Stimulated activated CD8-positive, alpha-beta memory T cell treated with anti-CD3 and anti-CD28 coated beads, Interleukin-2, amount 100 ng/mL, for 48 hours (primary cell): ENCODE data around the gene ATF2.
"Not testable (repeated sequence)": the region's sequence is repeated elsewhere in the genome, so short reads cannot be mapped to it uniquely, and the experiment has no call there.

ENCODE experiments used
- DNase-seq, 2 donors: peaks; one replicate each; pipeline ENCODE4 v3.0.0-alpha.2; 2020; ENCODE audit warnings: low read depth in 2 of 2

ATF2 gene

DNA sequence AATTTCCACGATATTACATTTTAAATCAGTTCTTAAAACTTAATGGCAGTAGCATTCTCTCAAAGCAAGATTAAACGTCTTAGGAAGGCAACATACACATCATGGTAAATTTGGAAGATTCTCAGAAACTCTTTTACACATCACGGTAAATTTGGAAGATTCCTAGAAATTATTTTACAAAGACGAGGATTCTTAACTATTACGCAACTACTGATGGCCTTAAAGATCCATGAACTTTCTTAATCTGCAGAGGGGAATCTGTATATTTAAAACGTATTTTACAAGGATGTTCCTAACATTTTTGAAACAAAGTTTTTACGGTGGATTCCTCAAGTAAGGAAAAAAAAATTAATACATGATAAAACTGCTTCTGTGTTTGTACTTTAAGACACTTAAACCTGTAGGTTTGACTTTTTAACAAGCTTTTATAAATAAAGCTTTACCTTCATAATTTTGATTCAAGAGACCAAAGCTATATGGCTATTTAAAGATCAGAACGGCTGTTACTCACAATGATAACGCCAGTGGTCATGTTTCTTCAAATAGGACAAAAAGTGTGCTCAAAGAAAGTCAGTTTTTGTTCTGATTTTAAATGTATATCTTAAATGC, 1.7 kb downstream of the ATF2 start:
- no peak for DNase-seq

DNA sequence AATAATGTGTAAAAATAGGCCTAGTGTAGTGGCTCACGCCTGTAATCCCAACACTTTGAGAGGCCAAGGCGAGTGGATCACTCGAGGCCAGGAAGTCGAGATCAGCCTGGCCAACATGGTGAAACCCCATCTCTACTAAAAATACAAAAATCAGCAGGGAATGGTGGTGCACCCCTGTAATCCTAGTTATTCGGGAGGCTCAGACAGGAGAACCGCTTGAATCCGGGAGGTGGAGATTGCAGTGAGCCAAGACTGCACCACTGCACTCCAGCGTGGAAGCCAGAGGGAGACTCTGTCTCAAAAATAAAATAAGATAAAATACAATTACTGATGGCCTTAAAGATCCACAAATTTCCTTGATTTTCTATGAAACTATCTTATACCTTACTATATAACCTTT, 3.8 kb downstream of the ATF2 start:
- no peak for DNase-seq

DNA sequence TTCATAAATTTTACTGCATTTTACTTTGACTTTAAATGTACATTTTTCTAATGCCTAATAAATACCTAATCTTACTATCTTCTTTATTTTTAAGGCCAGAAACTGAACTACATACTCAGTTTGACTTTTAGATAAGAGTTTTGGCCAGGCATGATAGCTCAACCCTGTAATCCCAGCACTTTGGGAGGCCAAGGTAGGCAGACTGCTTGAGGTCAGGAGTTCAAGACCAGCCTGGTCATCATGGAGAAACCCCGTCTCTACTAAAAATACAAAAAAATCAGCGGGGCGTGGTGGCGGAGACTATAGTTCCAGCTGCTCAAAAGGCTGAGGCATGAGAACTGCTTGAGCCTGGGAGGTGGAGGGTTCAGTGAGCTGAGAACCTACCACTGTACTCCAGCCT, 9.1 kb downstream of the ATF2 start:
- no peak for DNase-seq

DNA sequence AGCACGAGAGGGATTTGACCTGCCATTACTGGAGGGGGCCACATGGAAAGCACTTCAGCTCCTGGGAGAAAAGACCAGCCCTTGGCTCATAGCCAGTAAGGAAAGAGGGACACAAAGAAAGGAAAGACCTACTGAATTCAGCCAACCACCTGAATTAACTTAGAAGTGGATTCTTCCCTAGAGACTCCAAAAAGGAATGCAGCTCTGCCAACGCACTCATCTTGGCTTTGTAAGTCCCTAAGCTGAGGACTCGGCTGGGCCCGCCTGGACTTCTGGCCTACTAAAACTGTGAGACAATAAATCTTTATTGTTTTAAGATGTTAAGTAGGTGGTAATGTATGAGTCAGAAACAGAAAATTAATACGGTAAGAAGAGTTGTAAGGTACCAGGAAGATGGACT, 11.5 kb downstream of the ATF2 start:
- no peak for DNase-seq

DNA sequence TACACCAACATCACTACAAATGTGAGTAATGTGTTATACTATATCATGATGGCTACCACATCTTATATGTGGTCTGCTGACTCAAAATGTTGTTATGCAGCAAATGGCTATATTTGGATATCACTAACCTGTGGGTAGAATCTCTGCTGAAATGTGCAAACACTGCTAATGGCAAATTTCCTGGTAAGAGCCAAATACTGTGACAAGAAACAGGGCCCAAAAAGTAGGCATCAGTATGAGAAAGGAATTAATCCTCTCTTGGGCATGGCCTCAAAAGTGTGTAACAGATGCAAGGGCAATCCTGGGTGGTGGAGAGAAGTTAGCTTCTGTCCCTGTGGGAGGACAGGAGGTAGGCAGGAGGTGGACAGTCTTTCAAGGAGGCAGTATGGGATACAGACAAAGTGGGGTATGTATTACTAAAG, 13.3 kb downstream of the ATF2 start:
- DNase-seq, result no peak

DNA sequence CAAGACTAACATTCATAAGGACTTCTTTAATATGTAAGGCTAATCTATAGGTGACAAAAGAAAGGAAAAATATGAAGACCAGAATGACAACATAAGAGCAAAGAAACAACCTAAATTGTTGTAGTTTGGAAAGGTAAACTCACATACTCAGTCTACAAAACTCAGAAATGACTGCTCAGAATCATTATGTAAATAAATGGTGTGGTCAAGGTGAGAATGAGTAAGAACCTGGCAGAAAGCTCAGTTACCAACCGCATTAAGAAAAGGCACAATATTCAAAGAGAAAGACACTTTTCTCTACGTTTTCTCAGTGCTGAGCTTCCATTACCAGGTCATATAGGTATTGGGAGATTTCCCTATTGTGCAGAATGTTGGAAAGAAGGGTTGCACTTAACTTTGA, 15.8 kb downstream of the ATF2 start:
- no peak for DNase-seq

DNA sequence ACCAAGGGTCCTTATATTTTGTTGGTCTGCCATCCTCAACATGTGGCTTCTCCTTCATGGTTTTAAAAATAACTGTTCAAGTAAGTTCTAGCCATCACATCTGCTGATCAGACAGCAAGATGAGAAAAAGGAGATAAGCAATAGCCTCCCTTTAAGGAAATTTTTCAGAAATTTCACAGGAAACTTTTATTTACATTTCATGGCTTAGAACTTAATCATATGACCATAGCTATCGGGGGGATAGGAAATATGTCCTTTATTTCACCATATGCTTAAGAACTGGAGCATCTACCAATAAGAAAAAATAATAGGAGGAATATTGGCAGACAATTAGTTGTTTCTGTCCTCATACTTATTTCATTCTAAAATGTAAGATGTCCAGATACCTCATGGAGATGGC, 16.2 kb downstream of the ATF2 start:
- DNase-seq, result no peak

DNA sequence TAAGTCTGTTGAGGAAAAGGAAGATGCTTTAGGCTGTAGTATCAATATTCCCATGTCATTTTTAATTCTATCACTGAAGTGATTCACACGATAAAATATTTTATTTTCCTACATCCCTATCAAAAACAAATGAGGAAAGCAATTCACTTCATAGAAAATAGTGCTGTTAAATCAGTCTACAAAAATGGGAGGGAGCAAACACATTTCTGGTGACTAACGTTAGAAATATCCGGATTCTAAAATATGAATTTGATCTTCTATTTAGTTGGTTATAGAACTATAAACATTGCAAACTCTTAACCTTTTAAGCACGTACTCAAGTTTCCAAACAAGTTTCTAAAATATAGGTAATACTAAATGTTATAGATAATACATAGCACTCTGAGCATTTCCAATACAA, 20.8 kb downstream of the ATF2 start:
- DNase-seq, result no peak

DNA sequence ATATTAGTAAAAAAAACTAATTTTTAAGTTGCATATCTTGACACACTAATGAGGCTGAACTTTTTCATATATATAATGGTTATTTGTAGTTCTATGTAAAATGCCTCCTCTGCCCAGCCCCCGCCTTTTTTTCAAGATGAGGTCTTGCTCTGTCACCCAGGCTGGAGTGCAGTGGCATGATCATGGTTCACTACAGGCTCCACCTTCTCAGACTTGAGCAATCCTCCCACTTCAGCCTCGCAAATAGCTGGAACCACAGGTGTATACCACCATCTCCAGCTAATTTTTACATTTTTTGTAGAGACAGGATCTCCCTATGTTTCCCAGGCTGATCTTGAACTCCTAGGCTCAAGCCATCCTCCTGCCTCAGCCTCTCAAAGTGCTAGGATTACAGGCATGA, 24.3 kb downstream of the ATF2 start:
- no peak for DNase-seq

DNA sequence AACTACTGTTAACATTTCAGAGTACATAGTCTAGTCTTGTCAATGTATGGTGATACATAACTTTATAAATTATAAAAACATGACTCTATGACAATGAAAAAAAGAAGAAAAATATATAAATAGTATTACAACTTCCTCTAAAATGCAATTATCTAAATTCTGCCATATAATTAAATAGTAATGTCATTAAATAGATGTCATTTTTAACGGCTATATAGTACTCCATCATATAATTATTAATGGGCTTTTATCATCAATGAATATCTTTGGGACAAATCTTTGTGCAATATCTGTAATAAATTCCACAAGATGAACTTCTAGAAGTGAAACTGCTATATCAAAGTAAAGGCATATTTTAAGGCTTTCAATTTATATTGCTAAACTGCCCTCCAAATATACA, 24.8 kb downstream of the ATF2 start:
- DNase-seq, result no peak

DNA sequence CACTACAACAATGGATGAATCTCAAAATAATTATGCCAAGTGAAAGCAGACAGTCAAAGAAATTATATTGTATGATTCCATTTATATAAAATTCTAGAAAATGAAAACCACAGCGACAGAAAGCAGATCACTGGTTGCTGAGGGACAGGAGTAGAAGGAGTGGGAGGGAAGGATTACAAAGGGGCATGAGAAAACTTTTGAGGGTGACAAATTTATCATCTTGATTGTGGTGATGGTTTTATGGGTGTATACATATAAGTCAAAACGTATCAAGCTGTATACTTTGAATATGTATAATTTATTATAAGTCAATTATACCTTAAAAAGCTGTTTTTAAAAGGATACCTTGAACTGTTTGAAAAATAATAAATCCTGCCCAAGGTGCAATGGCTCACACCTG, 27.7 kb downstream of the ATF2 start:
- no peak for DNase-seq

DNA sequence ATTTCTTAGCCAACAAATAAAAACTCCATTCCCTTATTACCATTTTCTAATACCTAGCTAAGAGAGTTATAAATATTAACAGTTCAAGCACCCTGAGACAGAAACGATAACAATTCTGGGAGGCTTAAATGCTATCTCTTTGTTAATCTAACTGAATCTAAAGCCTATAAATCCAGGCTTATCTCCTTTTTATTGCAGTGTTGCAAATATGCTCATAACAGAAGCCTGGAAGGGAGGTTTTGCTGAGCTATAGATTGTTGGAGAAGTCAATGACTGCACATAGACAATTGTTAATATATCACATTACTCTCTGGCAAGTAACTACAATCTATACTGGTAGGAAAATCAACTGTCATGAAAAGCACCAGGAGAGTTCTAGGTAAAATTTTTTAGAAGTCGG, 30.2 kb downstream of the ATF2 start:
- no peak for DNase-seq

DNA sequence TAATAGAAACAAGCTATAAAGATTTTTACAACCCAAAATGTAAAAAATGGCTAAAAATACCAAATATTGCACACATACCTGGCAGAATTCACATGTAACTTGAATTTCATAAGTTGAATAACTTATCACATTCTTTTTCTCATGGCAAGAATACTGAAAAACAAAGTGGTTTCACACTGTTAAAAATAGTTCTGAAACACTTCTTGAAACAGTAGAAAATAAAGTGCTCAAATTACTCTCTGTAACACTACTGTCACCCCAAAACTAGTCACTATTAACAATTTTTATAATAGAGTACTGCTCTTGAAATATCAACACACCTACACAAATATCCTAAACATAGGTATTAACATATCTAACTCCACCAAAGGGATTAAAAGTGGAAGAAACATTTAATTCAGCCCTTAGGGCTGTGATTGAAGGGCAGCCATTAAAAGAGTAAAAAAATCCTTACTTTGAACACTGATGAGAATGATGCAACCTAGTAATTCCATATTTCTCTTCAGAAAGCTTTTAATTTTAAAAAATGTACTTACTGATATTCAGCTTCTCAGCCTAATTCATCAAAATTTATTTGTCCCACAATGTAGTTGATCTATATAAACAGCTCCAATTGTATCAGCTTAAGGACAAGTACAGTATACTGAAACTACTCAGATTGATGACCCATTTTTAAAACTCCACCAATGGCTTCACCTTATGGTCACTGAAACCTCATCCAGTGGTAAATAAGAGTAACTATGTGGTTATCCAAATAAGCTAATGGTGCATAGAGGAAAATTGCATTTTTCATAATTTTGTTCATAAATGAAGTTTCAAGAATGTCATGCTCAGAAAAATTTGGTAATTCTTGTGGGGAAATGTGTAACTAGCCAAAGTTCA, 31.4 kb downstream of the ATF2 start:
- no peak for DNase-seq

DNA sequence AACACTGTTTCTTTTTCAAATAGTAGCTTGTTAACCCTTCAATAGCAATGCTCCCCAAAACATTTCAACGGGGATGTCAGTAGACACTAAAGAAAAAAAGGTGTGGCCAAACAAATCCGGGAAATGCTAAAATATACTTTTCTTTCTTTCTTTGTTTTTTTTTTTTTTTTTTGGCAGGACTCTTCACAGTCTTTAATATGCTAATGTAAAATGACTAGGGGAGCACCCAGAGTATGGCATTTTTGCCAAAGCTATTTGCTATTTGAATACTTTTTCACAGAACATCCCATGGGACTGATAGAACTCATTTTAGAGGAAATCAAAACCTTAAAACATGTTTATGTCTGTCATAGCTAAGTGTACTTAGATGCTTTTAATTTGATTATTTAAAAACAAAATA, 32.1 kb downstream of the ATF2 start:
- DNase-seq, result no peak

DNA sequence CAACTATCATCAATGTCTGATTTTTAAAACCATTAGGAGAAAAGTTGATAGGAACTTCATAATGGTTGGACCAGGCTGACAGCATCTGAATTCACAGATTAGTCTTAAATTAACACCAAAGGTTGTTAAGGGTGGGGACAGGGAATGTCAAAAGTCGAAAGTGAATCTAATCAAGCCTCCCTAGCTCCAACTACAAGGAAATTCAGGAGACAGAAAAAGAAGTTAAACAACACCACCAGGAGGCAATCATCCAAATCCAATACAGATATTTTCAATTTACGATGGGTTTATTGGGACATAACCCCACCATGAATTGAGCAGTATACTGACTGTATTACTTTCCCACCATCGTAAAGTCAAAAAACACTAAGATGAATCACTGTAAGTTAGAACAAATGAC, 32.8 kb downstream of the ATF2 start:
- no peak for DNase-seq

DNA sequence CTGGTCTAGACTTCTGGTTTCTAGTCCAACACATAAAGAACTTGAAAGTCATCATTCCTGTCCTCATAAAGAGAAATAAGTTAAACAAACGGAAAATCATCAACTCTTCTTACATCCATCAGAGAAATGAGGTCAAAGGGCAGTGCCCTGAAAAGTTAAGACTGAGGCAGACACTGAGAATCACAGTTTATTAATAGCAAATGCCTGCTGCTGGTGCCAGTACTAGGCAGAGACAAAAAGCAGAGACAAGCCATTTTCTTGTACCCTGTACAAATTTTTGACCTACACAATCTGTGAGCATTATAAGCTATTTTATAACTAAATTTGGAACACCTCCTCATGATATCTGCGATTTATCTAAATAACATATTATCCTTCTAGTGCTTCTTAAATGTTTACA, 36.8 kb downstream of the ATF2 start:
- no peak for DNase-seq

DNA sequence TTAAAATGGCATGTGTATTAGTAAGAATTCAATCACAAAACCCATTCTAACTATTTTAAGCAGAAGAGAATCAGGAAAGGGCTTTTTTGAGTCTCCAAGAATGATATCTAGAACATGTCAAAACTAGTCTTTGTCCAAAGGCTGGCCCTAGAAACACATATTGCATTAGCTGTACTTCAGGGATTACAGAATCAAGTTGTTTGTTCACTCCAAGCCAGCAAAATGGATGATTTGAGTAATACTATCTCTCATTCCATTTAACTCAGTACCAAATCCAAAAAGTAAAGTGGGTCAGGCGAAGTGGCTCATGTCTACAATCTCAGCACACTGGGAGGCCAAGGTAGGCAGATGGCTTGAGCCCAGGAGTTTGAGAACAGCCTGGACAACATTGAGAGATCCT, 41.3 kb downstream of the ATF2 start:
- no peak for DNase-seq

DNA sequence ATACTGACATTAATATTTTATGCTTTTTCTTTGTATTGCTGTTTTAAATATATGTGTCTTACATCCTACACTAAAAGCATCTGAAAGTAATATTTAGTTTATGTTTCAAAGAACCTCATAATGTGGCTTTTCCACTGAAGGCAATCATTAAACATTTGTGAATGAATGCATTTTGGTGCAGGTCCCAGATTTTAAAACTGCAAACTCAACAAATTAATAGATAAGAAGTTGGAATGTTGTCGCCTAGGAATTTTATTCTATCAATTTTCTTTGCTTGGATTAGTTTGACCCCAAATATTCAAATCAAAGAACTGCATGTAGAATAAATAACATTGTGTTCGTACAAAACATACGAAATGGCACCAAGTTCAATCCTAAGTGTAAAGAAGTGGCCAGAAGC, 44.7 kb downstream of the ATF2 start:
- DNase-seq, result no peak

DNA sequence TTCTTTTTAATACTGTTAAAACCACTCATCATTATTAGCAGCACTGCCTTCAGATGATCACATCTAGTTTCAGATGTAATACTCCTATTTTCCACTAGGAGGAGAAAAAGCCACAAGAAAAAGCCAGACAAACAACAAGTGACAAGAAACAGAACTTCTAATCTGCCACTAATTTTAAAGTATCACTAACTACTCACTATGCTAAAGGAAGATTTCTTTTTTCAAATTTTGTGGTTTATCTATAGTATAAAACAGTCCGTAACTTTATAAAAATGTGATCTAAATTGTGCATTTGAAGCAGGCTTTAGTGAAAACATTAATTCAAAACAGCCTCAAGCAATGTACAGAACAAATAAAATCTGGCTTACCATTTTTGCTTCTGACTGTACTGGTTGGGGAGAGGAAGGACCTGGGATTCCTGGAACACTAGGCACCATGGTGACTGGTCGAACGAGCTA, 56.8 kb downstream of the ATF2 start:
- DNase-seq, result no peak

DNA sequence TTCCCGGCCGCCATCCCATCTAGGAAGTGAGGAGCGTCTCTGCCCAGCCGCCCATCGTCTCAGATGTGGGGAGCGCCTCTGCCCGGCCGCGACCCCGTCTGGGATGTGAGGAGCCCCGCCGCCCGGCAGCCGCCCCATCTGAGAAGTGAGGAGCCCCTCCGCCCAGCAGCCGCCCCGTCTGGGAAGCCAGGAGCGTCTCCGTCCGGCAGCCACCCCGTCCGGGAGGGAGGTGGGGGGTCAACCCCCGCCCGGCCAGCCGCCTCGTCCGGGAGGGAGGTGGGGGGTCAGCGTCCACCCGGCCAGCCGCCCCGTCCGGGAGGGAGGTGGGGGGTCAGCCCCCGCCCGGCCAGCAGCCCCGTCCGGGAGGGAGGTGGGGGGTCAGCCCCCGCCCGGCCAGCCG, 59.9 kb downstream of the ATF2 start:
- not testable (repeated sequence) for DNase-seq

DNA sequence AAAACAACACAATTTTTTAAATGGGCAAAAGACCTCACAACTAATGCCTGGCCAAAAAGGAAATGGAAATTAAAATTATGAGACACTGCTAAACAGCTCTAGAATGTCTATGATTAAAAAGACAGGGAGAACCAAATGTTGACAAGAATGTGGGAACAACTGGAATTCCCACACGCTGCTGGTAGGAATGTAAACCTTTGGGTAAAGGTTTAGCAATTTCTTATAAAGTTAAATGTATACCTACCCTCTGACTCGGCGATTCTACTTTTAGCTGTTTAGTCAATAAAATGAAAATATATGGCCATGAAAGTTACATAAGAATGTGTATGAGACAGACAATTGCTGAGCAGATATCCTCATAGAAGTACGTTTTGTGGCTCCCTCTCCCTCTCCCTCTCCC, 60.9 kb downstream of the ATF2 start:
- DNase-seq, result no peak

DNA sequence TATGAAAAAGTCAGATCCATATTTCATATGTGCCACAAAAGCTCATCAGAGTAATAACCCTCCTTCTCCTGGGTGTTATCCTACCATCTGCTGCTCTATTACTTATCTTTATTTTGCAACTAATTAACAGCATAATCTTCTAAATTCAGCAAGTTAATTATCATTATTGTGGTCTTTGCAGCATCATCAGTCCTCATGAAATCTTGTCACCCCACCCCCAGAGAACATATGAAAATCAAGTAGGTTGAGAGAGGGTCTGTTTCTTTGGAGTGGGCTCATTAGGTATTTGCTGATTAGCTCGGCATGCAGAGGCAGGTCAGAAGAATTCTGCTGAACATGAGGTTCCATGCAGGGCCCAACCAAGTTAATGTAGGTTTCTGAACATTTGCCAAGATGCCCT, 64.8 kb downstream of the ATF2 start:
- no peak for DNase-seq

DNA sequence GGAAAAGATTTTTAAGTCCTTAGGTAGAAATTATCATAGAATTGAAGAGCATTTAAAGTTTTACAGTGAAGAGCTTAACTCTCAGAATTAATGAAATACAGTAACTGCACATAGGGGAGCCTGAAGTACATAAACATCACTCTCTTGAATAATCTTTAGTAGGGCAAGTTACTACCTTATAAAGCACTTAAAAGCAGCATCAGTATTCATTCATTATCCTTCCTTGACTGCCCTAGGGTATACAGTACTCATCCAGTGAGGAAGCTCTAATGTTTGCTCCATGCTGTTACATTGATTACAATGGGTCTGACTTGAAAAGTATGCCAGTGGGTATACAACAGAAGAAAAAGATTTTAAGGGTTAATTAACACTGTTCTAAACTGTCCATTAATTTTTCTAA, 66.5 kb downstream of the ATF2 start:
- DNase-seq, result no peak

DNA sequence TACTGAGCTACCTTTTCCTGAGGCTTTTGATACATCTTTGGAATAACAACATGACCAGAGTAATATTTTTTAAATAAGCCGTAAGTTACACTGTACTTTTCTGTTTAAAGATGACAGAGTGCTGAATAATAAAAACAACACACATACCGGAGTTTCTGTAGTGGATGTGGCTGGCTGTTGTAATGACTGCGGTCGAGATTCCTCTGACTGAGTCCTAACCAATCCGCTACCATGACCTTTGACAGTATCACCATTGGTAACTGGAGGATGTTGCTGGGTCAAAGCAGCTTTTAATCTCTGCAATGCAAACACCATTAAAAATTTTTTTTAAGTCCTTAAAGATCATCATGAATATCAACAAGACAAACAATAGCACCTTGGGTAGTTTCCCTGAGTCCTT, 70.7 kb downstream of the ATF2 start:
- no peak for DNase-seq
